SH-SY5Y (cell line): Measurements from ENCODE around the gene BACH2.

Experiments used
- GATA2 ChIP-seq: IDR thresholded peaks from 2 replicates; pipeline ENCODE4 v1.6.1; 2011; ENCODE audit warnings: mild to moderate bottlenecking, low read depth, low read length
- GATA3 ChIP-seq: IDR thresholded peaks from 2 replicates; pipeline ENCODE4 v1.6.1; 2011; ENCODE audit warnings: low read depth, mild to moderate bottlenecking, low read length, moderate library complexity

GRCh38 chr6:90193359-90193758 lies 103.3 kb downstream of the BACH2 start:
- TF ChIP-seq GATA2 (no peak), GATA3 (no peak)
